Lower lobe of right lung (tissue), 2 donors: ENCODE measurements around the gene PRRG4. TPM values are rescaled to one million over a fixed set of nuclear protein-coding genes. Genes with fewer than 3 reads are reported as not detected.

ENCODE experiments used
- ATAC-seq, 2 donors: fragments of 200-7000 bp; cut with Tn5 transposase; one replicate each; pipeline ENCODE4 v1.9.1; 2020 to 2022; ENCODE audit warnings: mild to moderate bottlenecking in 2 of 2, moderate library complexity in 2 of 2
- DNase-seq: peaks from one replicate; pipeline ENCODE4 v3.0.0-alpha.2; 2020
- H3K27ac ChIP-seq: fragments of 200-600 bp; one replicate; pipeline ENCODE4 v1.8.0; 2022
- H3K27me3 ChIP-seq: fragments of 200-600 bp; one replicate; pipeline ENCODE4 v1.8.0; 2022; ENCODE audit warnings: low read depth
- H3K36me3 ChIP-seq: fragments of 200-600 bp; one replicate; pipeline ENCODE4 v1.8.0; 2022; ENCODE audit warnings: mild to moderate bottlenecking
- H3K4me1 ChIP-seq: fragments of 200-600 bp; one replicate; pipeline ENCODE4 v1.8.0; 2022
- H3K4me3 ChIP-seq: fragments of 200-600 bp; one replicate; pipeline ENCODE4 v1.8.0; 2022; ENCODE audit warnings: mild to moderate bottlenecking
- H3K9me3 ChIP-seq: fragments of 200-600 bp; one replicate; pipeline ENCODE4 v1.8.0; 2022
- intact Hi-C: fragments of 100-400 bp; cut with DNase I; formaldehyde crosslinking; loops from one replicate; pipeline ENCODE4 v1.11.0; 2022
- total RNA-seq: library from RNA; stranded (reverse); fragmentation: NEBNext Ultra II Directional; extraction: Animal tissue kit (Norgen Biotek cat#: 25700); gene quantifications from one replicate; pipeline ENCODE4 v1.2.1, GENCODE V29; 2021
- TF ChIP-seq, protein P1 (sequence below): fragments of 200-600 bp; IDR thresholded peaks from one replicate; pipeline ENCODE4 v1.8.0; 2022; ENCODE audit warnings: antibody characterized with exemption, mild to moderate bottlenecking
- donor health status: DM: no; HTN: yes; CAD: no; lungs with severe emphysema.

Gene PRRG4
- total RNA-seq, 1 donor from 2014 or later = 12.0 TPM

GRCh38 chr11:32902089-32902665 lies 72.5 kb downstream of the PRRG4 start:
- no peaks in the 10 kb centered on the region for H3K36me3 ChIP-seq
- no peak overlapping the region for H3K4me3 ChIP-seq
- H3K9me3 ChIP-seq = no peaks in the 10 kb centered on the region
- ATAC-seq (peak; percentile 63 to 81), DNase-seq (peak; percentile 68)
- H3K27ac ChIP-seq = no peak overlapping the region
- TF ChIP-seq, protein P1, sequence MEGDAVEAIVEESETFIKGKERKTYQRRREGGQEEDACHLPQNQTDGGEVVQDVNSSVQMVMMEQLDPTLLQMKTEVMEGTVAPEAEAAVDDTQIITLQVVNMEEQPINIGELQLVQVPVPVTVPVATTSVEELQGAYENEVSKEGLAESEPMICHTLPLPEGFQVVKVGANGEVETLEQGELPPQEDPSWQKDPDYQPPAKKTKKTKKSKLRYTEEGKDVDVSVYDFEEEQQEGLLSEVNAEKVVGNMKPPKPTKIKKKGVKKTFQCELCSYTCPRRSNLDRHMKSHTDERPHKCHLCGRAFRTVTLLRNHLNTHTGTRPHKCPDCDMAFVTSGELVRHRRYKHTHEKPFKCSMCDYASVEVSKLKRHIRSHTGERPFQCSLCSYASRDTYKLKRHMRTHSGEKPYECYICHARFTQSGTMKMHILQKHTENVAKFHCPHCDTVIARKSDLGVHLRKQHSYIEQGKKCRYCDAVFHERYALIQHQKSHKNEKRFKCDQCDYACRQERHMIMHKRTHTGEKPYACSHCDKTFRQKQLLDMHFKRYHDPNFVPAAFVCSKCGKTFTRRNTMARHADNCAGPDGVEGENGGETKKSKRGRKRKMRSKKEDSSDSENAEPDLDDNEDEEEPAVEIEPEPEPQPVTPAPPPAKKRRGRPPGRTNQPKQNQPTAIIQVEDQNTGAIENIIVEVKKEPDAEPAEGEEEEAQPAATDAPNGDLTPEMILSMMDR = no peak
- no peaks in the 10 kb centered on the region for H3K27me3 ChIP-seq
- peaks cover 26% of the 10 kb centered on the region for H3K4me1 ChIP-seq
- intact Hi-C loops = no loop called here

DNA sequence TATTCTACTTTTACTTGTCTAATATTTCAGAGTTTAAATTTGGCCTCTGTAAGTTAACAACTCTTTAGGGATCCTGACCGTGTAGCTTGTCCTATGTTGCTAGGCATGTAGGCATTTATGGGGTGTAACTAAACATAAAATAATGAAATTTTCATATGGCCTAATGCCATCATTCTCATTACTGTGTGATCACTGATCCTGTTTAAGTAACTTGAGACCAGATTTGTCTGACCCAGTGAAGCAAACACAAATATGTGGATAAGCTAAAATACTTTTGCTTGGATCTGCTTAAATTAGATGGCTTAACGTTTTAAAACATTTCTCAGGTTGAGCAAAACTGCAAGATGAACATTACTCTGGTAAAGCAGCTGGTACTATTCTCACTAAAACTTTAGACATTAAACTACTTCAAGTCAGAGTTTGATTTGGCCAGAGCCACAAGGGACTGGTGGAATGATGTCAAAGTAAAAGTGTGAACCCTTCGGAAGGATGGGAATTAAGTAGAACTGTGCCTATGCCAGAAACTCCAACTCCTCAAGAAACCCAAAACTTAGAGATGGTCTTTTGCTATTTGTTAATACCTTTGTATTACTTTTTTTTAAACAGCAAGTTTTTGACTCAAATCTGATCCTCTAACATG lies 75.4 kb downstream of the PRRG4 start:
- Histone ChIP-seq H3K9me3 (no peaks in the 10 kb centered on the region), H3K27ac (no peak overlapping the region)
- intact Hi-C loops = no loop called here

More for the DNA sequence above, 75.4 kb downstream of the PRRG4 start:
- Histone ChIP-seq H3K4me1 (peaks cover 13% of the 10 kb centered on the region), H3K27me3 (no peaks in the 10 kb centered on the region), H3K4me3 (no peak overlapping the region), H3K36me3 (no peaks in the 10 kb centered on the region)
- no peak for ATAC-seq
- no peak for DNase-seq
- TF ChIP-seq, protein P1 = no peak

Other genes starting within 250 kb of the PRRG4 start
- 162 TPM for gene EIF3M, start 246.1 kb upstream of the PRRG4 start, total RNA-seq
- 0.09 TPM for gene CCDC73, start 35.3 kb upstream of the PRRG4 start, total RNA-seq
- 27.6 TPM for gene QSER1, start 62.9 kb downstream of the PRRG4 start, total RNA-seq
- 0.71 TPM for gene DEPDC7, start 186.0 kb downstream of the PRRG4 start, total RNA-seq
- gene TCP11L1, start 209.6 kb downstream of the PRRG4 start, total RNA-seq = 18.1 TPM